Stomach smooth muscle (tissue), 2 donors: ENCODE data around the gene CDK4.

ENCODE experiments used
- H3K27ac ChIP-seq: one replicate; pipeline ENCODE4 v1.7.0; 2013; ENCODE audit warnings: mild to moderate bottlenecking, low read length, inconsistent platforms
- H3K27me3 ChIP-seq, 2 donors: one replicate each; pipeline ENCODE4 v1.7.0; 2013; ENCODE audit warnings: low read length in 2 of 2; ENCODE audit not compliant: insufficient read depth in 2 of 2, control insufficient read depth in 1 of 2
- H3K36me3 ChIP-seq, 2 donors: one replicate each; pipeline ENCODE4 v1.7.0; 2013; ENCODE audit warnings: low read length in 2 of 2; ENCODE audit not compliant: control insufficient read depth in 2 of 2, insufficient read depth in 2 of 2
- H3K4me1 ChIP-seq: one replicate; pipeline ENCODE4 v1.7.0; 2013; ENCODE audit warnings: low read length; ENCODE audit not compliant: control insufficient read depth, insufficient read depth
- H3K4me3 ChIP-seq, 2 donors: one replicate each; pipeline ENCODE4 v1.7.0; 2013; ENCODE audit warnings: low read length in 2 of 2
- H3K9ac ChIP-seq, 2 donors: one replicate each; pipeline ENCODE4 v1.7.0; 2013; ENCODE audit warnings: low read length in 2 of 2, mild to moderate bottlenecking in 1 of 2
- H3K9me3 ChIP-seq, 2 donors: one replicate each; pipeline ENCODE4 v1.7.0; 2013; ENCODE audit warnings: low read length in 2 of 2; ENCODE audit not compliant: control insufficient read depth in 2 of 2
- donor health status: healthy.
- donor health status: Pancreatic carcinoma.

Gene CDK4

GRCh38 chr12:57732270-57732669, 19.8 kb downstream of the CDK4 start:
- H3K9ac ChIP-seq = no peak overlapping the region
- H3K27ac ChIP-seq = no peak overlapping the region
- no peaks in the 10 kb centered on the region for H3K9me3 ChIP-seq
- peaks cover 48 to 61% of the 10 kb centered on the region in 2 donors for H3K27me3 ChIP-seq
- peaks cover 22% of the 10 kb centered on the region for H3K4me1 ChIP-seq
- H3K36me3 ChIP-seq = no peaks in the 10 kb centered on the region
- H3K4me3 ChIP-seq = no peak overlapping the region

- no peaks in the 10 kb centered on the region for H3K36me3 ChIP-seq
- H3K27ac ChIP-seq = no peak overlapping the region
- H3K27me3 ChIP-seq = peaks cover 48 to 59% of the 10 kb centered on the region in 2 donors
- H3K9me3 ChIP-seq = no peaks in the 10 kb centered on the region
- H3K4me1 ChIP-seq = peaks cover 22% of the 10 kb centered on the region
- H3K9ac ChIP-seq = no peak overlapping the region
- H3K4me3 ChIP-seq = no peak overlapping the region
Measured at GRCh38 chr12:57731411-57732080, 20.6 kb downstream of the CDK4 start.

GRCh38 chr12:57730336-57731067, 21.6 kb downstream of the CDK4 start:
- no peaks in the 10 kb centered on the region for H3K9me3 ChIP-seq
- H3K27ac ChIP-seq = no peak overlapping the region
- H3K36me3 ChIP-seq = no peaks in the 10 kb centered on the region
- H3K27me3 ChIP-seq = peaks cover 47 to 56% of the 10 kb centered on the region in 2 donors
- no peak overlapping the region for H3K9ac ChIP-seq
- H3K4me1 ChIP-seq = peaks cover 19% of the 10 kb centered on the region
- H3K4me3 ChIP-seq = no peak overlapping the region

- H3K9ac ChIP-seq = no peak overlapping the region
- H3K36me3 ChIP-seq = no peaks in the 10 kb centered on the region
- peaks cover 18% of the 10 kb centered on the region for H3K4me1 ChIP-seq
- H3K27ac ChIP-seq = no peak overlapping the region
- H3K4me3 ChIP-seq = no peak overlapping the region
- peaks cover 41 to 49% of the 10 kb centered on the region in 2 donors for H3K27me3 ChIP-seq
- no peaks in the 10 kb centered on the region for H3K9me3 ChIP-seq
Measured at GRCh38 chr12:57729321-57729844, 22.7 kb downstream of the CDK4 start.

GRCh38 chr12:57727758-57728395, 24.2 kb downstream of the CDK4 start:
- Histone ChIP-seq H3K9ac (no peak overlapping the region), H3K36me3 (no peaks in the 10 kb centered on the region), H3K27me3 (peaks cover 35 to 39% of the 10 kb centered on the region in 2 donors), H3K4me1 (peaks cover 18% of the 10 kb centered on the region), H3K27ac (no peak overlapping the region), H3K9me3 (no peaks in the 10 kb centered on the region), H3K4me3 (no peak overlapping the region)

- H3K36me3 ChIP-seq = no peaks in the 10 kb centered on the region
- H3K4me3 ChIP-seq = peak overlapping the region; percentile 73 to 76
- no peaks in the 10 kb centered on the region for H3K9me3 ChIP-seq
- peaks cover 29 to 35% of the 10 kb centered on the region in 2 donors for H3K27me3 ChIP-seq
- H3K4me1 ChIP-seq = peaks cover 18% of the 10 kb centered on the region
- no peak overlapping the region for H3K9ac ChIP-seq
- no peak overlapping the region for H3K27ac ChIP-seq
Measured at GRCh38 chr12:57726884-57727757, 25.0 kb downstream of the CDK4 start.

GRCh38 chr12:57726151-57726883, 25.8 kb downstream of the CDK4 start:
- H3K27ac ChIP-seq = no peak overlapping the region
- H3K36me3 ChIP-seq = peaks cover 0 to 3% of the 10 kb centered on the region in 2 donors
- no peaks in the 10 kb centered on the region for H3K9me3 ChIP-seq
- peak overlapping the region in 1 of 2 donors; percentile 26 for H3K9ac ChIP-seq
- peaks cover 23 to 33% of the 10 kb centered on the region in 2 donors for H3K27me3 ChIP-seq
- H3K4me3 ChIP-seq = peak overlapping the region; percentile 73 to 76
- peaks cover 18% of the 10 kb centered on the region for H3K4me1 ChIP-seq

GRCh38 chr12:57725851-57726150, 26.3 kb downstream of the CDK4 start:
- Histone ChIP-seq H3K4me3 (peak overlapping the region; percentile 73 to 76), H3K9ac (no peak overlapping the region)

GRCh38 chr12:57724936-57725740, 27.0 kb downstream of the CDK4 start:
- Histone ChIP-seq H3K9me3 (no peaks in the 10 kb centered on the region), H3K4me1 (peaks cover 18% of the 10 kb centered on the region), H3K9ac (no peak overlapping the region), H3K27me3 (peaks cover 20 to 33% of the 10 kb centered on the region in 2 donors), H3K36me3 (peaks cover 3 to 14% of the 10 kb centered on the region in 2 donors), H3K27ac (no peak overlapping the region), H3K4me3 (no peak overlapping the region)

More at GRCh38 chr12:57725851-57726150, 26.3 kb downstream of the CDK4 start:
- Histone ChIP-seq H3K27me3 (peaks cover 21 to 33% of the 10 kb centered on the region in 2 donors), H3K4me1 (peaks cover 18% of the 10 kb centered on the region), H3K36me3 (peaks cover 0 to 8% of the 10 kb centered on the region in 2 donors), H3K9me3 (no peaks in the 10 kb centered on the region), H3K27ac (no peak overlapping the region)
